H1 (cell line): ENCODE data around the gene TTLL5. TPM values are rescaled to one million over a fixed set of nuclear protein-coding genes. Genes with fewer than 3 reads are reported as not detected.

Source experiments
- CTCF ChIA-PET: fragments of 300-600 bp; sonication (Branson Sonifier 250); formaldehyde crosslinking; loops from one replicate; lab custom pipeline; 2021; ENCODE audit not compliant: partially characterized antibody; lab: Charles Lee
- POLR2A ChIA-PET: fragments of 300-600 bp; sonication (Branson Sonifier 250); formaldehyde crosslinking; loops from one replicate; lab custom pipeline; 2021; ENCODE audit warnings: inconsistent platforms; ENCODE audit not compliant: partially characterized antibody; lab: Charles Lee
- DNase-seq, 2 experiments: peaks; one replicate each; pipeline versions ENCODE4 v3.0.0 to v3.0.0-alpha.2; 2010 to 2022; ENCODE audit warnings: low spot score in 2 of 2, low read depth in 1 of 2, mixed read lengths in 1 of 2
- FAIRE-seq: peaks from 2 replicates; lab custom pipeline; 2011; peaks lifted over from hg19 to GRCh38; lab: Jason Lieb, UNC
- H2AFZ ChIP-seq: 2 replicates; pipeline ENCODE4 v1.8.1; 2012; ENCODE audit warnings: low read length, inconsistent platforms
- H2AK5ac ChIP-seq: 2 replicates; pipeline ENCODE4 v1.6.1; 2013; ENCODE audit warnings: low read depth, low read length
- H2BK120ac ChIP-seq: replicated peaks from 2 replicates; pipeline ENCODE3; 2013; ENCODE audit warnings: low read depth, low read length, inconsistent platforms
- H2BK12ac ChIP-seq: 2 replicates; pipeline ENCODE4 v1.6.1; 2013; ENCODE audit warnings: low read depth, low read length
- H2BK15ac ChIP-seq: 2 replicates; pipeline ENCODE4 v1.6.1; 2013; ENCODE audit warnings: low read length
- H2BK20ac ChIP-seq: 2 replicates; pipeline ENCODE4 v1.6.1; 2013; ENCODE audit warnings: low read length
- H2BK5ac ChIP-seq: 2 replicates; pipeline ENCODE4 v1.6.1; 2013; ENCODE audit warnings: low read depth, low read length
- H3K14ac ChIP-seq: 2 replicates; pipeline ENCODE4 v1.6.1; 2013; ENCODE audit warnings: inconsistent platforms; ENCODE audit not compliant: insufficient read length
- H3K18ac ChIP-seq: 2 replicates; pipeline ENCODE4 v1.6.1; 2013; ENCODE audit warnings: low read length; ENCODE audit errors: extremely low read depth
- H3K23ac ChIP-seq: 2 replicates; pipeline ENCODE4 v1.6.1; 2013; ENCODE audit warnings: inconsistent platforms; ENCODE audit not compliant: insufficient read length
- H3K23me2 ChIP-seq: 2 replicates; pipeline ENCODE4 v1.6.1; 2013; ENCODE audit warnings: low read depth, low read length
- H3K27ac ChIP-seq: 2 replicates; pipeline ENCODE4 v1.6.1; 2011; ENCODE audit warnings: low read depth, low read length, inconsistent platforms
- H3K27me3 ChIP-seq, 4 experiments: replicated peaks in 1 of 4; 1 replicate in 1 of 4; 2 replicates in 3 of 4; pipeline versions ENCODE4 v1.6.1 to v1.8.1; 2011 to 2013; ENCODE audit warnings: low read length in 3 of 4, mild to moderate bottlenecking in 3 of 4, inconsistent platforms in 2 of 4, mixed read lengths in 2 of 4, moderate library complexity in 1 of 4; ENCODE audit not compliant: control insufficient read depth in 3 of 4, insufficient read depth in 3 of 4; ENCODE audit errors: extremely low read depth in 1 of 4
- H3K36me3 ChIP-seq, 4 experiments: 2 replicates each; pipeline versions ENCODE4 v1.6.1 to v1.8.1; 2011 to 2013; ENCODE audit warnings: mild to moderate bottlenecking in 4 of 4, low read length in 3 of 4, moderate library complexity in 2 of 4, control low read depth in 1 of 4, inconsistent platforms in 1 of 4; ENCODE audit not compliant: insufficient read depth in 4 of 4, control insufficient read depth in 2 of 4
- H3K4ac ChIP-seq: replicated peaks from 2 replicates; pipeline ENCODE3; 2013; ENCODE audit warnings: low read length, low read depth, mixed read lengths, inconsistent platforms; ENCODE audit not compliant: insufficient read length
- H3K4me1 ChIP-seq, 4 experiments: replicated peaks in 1 of 4; 1 replicate in 1 of 4; 2 replicates in 3 of 4; pipeline versions ENCODE4 v1.6.1 to v1.8.1; 2011 to 2013; ENCODE audit warnings: low read length in 3 of 4, inconsistent platforms in 2 of 4, mixed read lengths in 1 of 4; ENCODE audit not compliant: insufficient read depth in 4 of 4, control insufficient read depth in 3 of 4
- H3K4me2 ChIP-seq, 2 experiments: 2 replicates each; pipeline versions ENCODE4 v1.6.1 to v1.8.1; 2011 to 2013; ENCODE audit warnings: low read depth in 2 of 2, low read length in 2 of 2, control low read depth in 1 of 2, inconsistent platforms in 1 of 2, mild to moderate bottlenecking in 1 of 2; ENCODE audit not compliant: insufficient read depth in 1 of 2
- H3K4me3 ChIP-seq, 4 experiments: fragments of 200-600, 300-600 bp in 1 of 4; sonication (generic), shearing (Covaris generic), sonication (Bioruptor Twin) in 1 of 4; 2 replicates each; pipeline versions ENCODE4 v1.5.1 to v1.8.1; 2011 to 2016; ENCODE audit warnings: low read length in 4 of 4, low read depth in 3 of 4, control low read depth in 2 of 4, inconsistent platforms in 2 of 4, mild to moderate bottlenecking in 2 of 4, mixed read lengths in 1 of 4, moderate library complexity in 1 of 4; ENCODE audit not compliant: insufficient read depth in 2 of 4; ENCODE audit errors: extremely low read depth in 1 of 4
- H3K56ac ChIP-seq: replicated peaks from 2 replicates; pipeline ENCODE3; 2013; ENCODE audit warnings: low read depth, mild to moderate bottlenecking, mixed read lengths, low read length, inconsistent platforms; ENCODE audit not compliant: insufficient read length
- H3K79me1 ChIP-seq: 2 replicates; pipeline ENCODE4 v1.6.1; 2013; ENCODE audit warnings: low read depth, low read length, control low read depth
- H3K79me2 ChIP-seq, 2 experiments: 2 replicates each; pipeline versions ENCODE4 v1.6.1 to v1.8.1; 2012 to 2013; ENCODE audit warnings: low read length in 2 of 2, mild to moderate bottlenecking in 2 of 2, inconsistent platforms in 1 of 2; ENCODE audit not compliant: insufficient read depth in 2 of 2, control insufficient read depth in 1 of 2
- H3K9ac ChIP-seq, 4 experiments: replicated peaks in 1 of 4; 1 replicate in 1 of 4; 2 replicates in 3 of 4; pipeline versions ENCODE4 v1.6.1 to v1.8.1; 2011 to 2013; ENCODE audit warnings: low read depth in 3 of 4, low read length in 3 of 4, control low read depth in 2 of 4, mild to moderate bottlenecking in 2 of 4, moderate library complexity in 2 of 4, inconsistent platforms in 1 of 4; ENCODE audit errors: extremely low read depth in 1 of 4
- H3K9me3 ChIP-seq, 2 experiments: 2 replicates each; pipeline versions ENCODE4 v1.6.1 to v1.8.1; 2012 to 2013; ENCODE audit warnings: mild to moderate bottlenecking in 2 of 2, moderate library complexity in 2 of 2, control low read depth in 1 of 2, inconsistent platforms in 1 of 2, low read depth in 1 of 2, low read length in 1 of 2, mixed read lengths in 1 of 2; ENCODE audit not compliant: insufficient read depth in 2 of 2
- H4K20me1 ChIP-seq, 2 experiments: replicated peaks in 1 of 2; 2 replicates each; pipeline versions ENCODE3 to v1.8.1; 2011 to 2013; ENCODE audit warnings: inconsistent platforms in 2 of 2, low read length in 2 of 2, mild to moderate bottlenecking in 1 of 2; ENCODE audit not compliant: insufficient read depth in 2 of 2, control insufficient read depth in 1 of 2
- H4K5ac ChIP-seq: 2 replicates; pipeline ENCODE4 v1.6.1; 2013; ENCODE audit warnings: low read length, low read depth, mixed read lengths, inconsistent platforms; ENCODE audit not compliant: insufficient read length
- H4K8ac ChIP-seq: 2 replicates; pipeline ENCODE4 v1.8.0; 2013; ENCODE audit warnings: mild to moderate bottlenecking, moderate library complexity, low read length, inconsistent platforms; ENCODE audit not compliant: insufficient read depth; ENCODE audit errors: extremely low read depth
- H4K91ac ChIP-seq: replicated peaks from 2 replicates; pipeline ENCODE3; 2013; ENCODE audit warnings: low read length, mixed read lengths, inconsistent platforms; ENCODE audit not compliant: insufficient read length
- ATF2 ChIP-seq: IDR thresholded peaks from 2 replicates; pipeline ENCODE4 v1.6.1; 2012; ENCODE audit warnings: low read length, inconsistent platforms
- EGR1 ChIP-seq: IDR thresholded peaks from 2 replicates; pipeline ENCODE4 v1.6.1; 2011; ENCODE audit warnings: low read depth, low read length, borderline replicate concordance
- EZH2 ChIP-seq: fragments of 200-600 bp; sonication (generic); IDR thresholded peaks from 2 replicates; pipeline ENCODE4 v1.7.1; 2012; ENCODE audit warnings: low read depth, mild to moderate bottlenecking, moderate library complexity, low read length, inconsistent platforms; ENCODE audit not compliant: severe bottlenecking
- GTF2F1 ChIP-seq: IDR thresholded peaks from 2 replicates; pipeline ENCODE4 v1.6.1; 2012; ENCODE audit warnings: low read depth, low read length, improper control_type of control experiment, borderline replicate concordance
- JUN ChIP-seq: IDR thresholded peaks from 2 replicates; pipeline ENCODE4 v1.6.1; 2011; ENCODE audit warnings: low read depth, mild to moderate bottlenecking, improper control_type of control experiment, low read length
- KDM5A ChIP-seq: fragments of 200-600 bp; IDR thresholded peaks from 2 replicates; pipeline ENCODE4 v1.7.1; 2012; ENCODE audit warnings: mild to moderate bottlenecking, low read length, inconsistent platforms, mixed read lengths
- PHF8 ChIP-seq: fragments of 200-600 bp; sonication (generic); conservative IDR thresholded peaks from 2 replicates; pipeline ENCODE4 v1.7.1; 2012; ENCODE audit warnings: low read depth, mild to moderate bottlenecking, inconsistent platforms, low read length, moderate library complexity
- POLR2A ChIP-seq, 2 experiments: IDR thresholded peaks; 1 replicate in 1 of 2; 2 replicates in 1 of 2; pipeline ENCODE4 v1.6.1; 2011; ENCODE audit warnings: low read depth in 2 of 2, low read length in 2 of 2, mild to moderate bottlenecking in 2 of 2; ENCODE audit errors: control extremely low read depth in 1 of 2
- POU5F1 ChIP-seq: IDR thresholded peaks from 2 replicates; pipeline ENCODE4 v1.6.1; 2011; ENCODE audit warnings: low read depth, mild to moderate bottlenecking, low read length, moderate library complexity
- RBBP5 ChIP-seq: IDR thresholded peaks from 2 replicates; pipeline ENCODE4 v1.7.1; 2012; ENCODE audit warnings: low read depth, mild to moderate bottlenecking, inconsistent platforms, low read length, moderate library complexity, borderline replicate concordance
- SIN3A ChIP-seq, 2 experiments: IDR thresholded peaks in 1 of 2; conservative IDR thresholded peaks in 1 of 2; 2 replicates each; pipeline ENCODE4 v1.6.1; 2011 to 2012; ENCODE audit warnings: low read length in 2 of 2, improper control_type of control experiment in 1 of 2, low read depth in 1 of 2, mild to moderate bottlenecking in 1 of 2
- WGBS, 2 experiments: shearing (Covaris generic) in 1 of 2; methylation state at CpG; one replicate each; pipeline versions ENCODE4 v1.1.6 to v1.1.7; 2013 to 2015; ENCODE audit warnings: low lambda C conversion rate in 2 of 2, mixed read lengths in 2 of 2, inconsistent platforms in 1 of 2, low coverage in 1 of 2, missing lambda C conversion rate in 1 of 2; ENCODE audit not compliant: insufficient replicate concordance in 2 of 2, insufficient coverage in 1 of 2, insufficient read length in 1 of 2; ENCODE audit errors: extremely low coverage in 1 of 2, missing lambda C conversion rate in 1 of 2; 5-methylcytosine and 5-hydroxymethylcytosine counted together
- polyA plus RNA-seq, 7 experiments: library from polyadenylated mRNA; depleted of rRNA in 3 of 7; stranded (reverse) in 5 of 7; unstranded in 2 of 7; fragments of >200 nt in 5 of 7; fragments of 200-250 nt in 2 of 7; gene quantifications; 1 replicate in 5 of 7; 2 replicates in 1 of 7; 4 replicates in 1 of 7; pipeline versions ENCODE4 v1.2.1 to v1.2.3, GENCODE V29; 2011 to 2013; ENCODE audit warnings: missing spikeins in 2 of 7, mixed read lengths in 2 of 7
- total RNA-seq: library from RNA; stranded (reverse); fragmentation: NEBNext Ultra II Directional; extraction: Animal tissue kit (Norgen Biotek cat#: 25700); gene quantifications from 2 replicates; pipeline ENCODE4 v1.2.1, GENCODE V29; 2021

The TTLL5 gene
- total and polyA plus RNA-seq, 2 of the 8 experiments (the other 6 are each of a cell fraction or from before 2014, with no cell fraction given), result 16.1 to 45.9 TPM

GRCh38 chr14:75804570-75805275, 143.7 kb downstream of the TTLL5 start:
- Histone ChIP-seq H3K4me3 (no peak overlapping the region), H2BK15ac (no peak overlapping the region), H3K18ac (no peak overlapping the region), H3K4ac (no peak overlapping the region), H3K23me2 (no peaks in the 10 kb centered on the region; the same call in 1 of the 2 replicates), H2BK120ac (no peak overlapping the region), H3K9me3 (no peaks in the 10 kb centered on the region), H3K23ac (no peak overlapping the region), H4K5ac (no peak overlapping the region), H3K27me3 (no peaks in the 10 kb centered on the region), H3K79me1 (no peaks in the 10 kb centered on the region), H4K91ac (no peak overlapping the region), H2BK20ac (no peak overlapping the region), H4K20me1 (no peaks in the 10 kb centered on the region), H3K9ac (no peak overlapping the region), H2AK5ac (no peak overlapping the region), H3K27ac (no peak overlapping the region), H4K8ac (no peak overlapping the region), H2AFZ (no peak overlapping the region), H3K79me2 (no peaks in the 10 kb centered on the region), H3K4me1 (no peaks in the 10 kb centered on the region), H2BK5ac (no peak overlapping the region), H3K36me3 (peaks cover 0 to 2% (median 0%) of the 10 kb centered on the region in 4 experiments; a peak in 2 of 8 replicates), H3K4me2 (no peak overlapping the region), H3K14ac (no peak overlapping the region), H2BK12ac (no peak overlapping the region), H3K56ac (no peak overlapping the region)
- POLR2A ChIA-PET, result interaction anchor here (0.5 kb wide), 1 partner anchor 132 kb away, joined by 3 read pairs; no protein-coding TSS in a partner anchor
- DNase-seq, result no peak
- 92% methylated on average over 2 of the region's 2 CpGs; no CpG with 5 or more reads in 1 of the 2 experiments for WGBS, 2 experiments
- CTCF ChIA-PET, result interaction anchor here (0.6 to 3.1 kb wide), 5 partner anchors 11 to 670 kb away, joined by 3 to 13 read pairs (median 3); partner anchors contain the start of gene TGFB3
- FAIRE-seq, result no peak
- TF ChIP-seq KDM5A (no peak), EGR1 (no peak), GTF2F1 (no peak), RBBP5 (no peak), EZH2 (no peak), JUN (no peak), POLR2A (IDR thresholded peaks at IDR 0.05; ENCODE audit: control extremely low read depth in 1 of 2, low read depth in 2 of 2, low read length in 2 of 2) (no peak), PHF8 (no peak), ATF2 (no peak), POU5F1 (no peak), SIN3A (conservative IDR thresholded peaks at IDR 0.05 in 1 of 2, IDR thresholded peaks at IDR 0.05 in 1 of 2; ENCODE audit: low read depth in 1 of 2, low read length in 2 of 2) (no peak)
